Measurements from ENCODE around the gene LIPC. TPM values are rescaled to one million over a fixed set of nuclear protein-coding genes. Genes with fewer than 3 reads are reported as not detected.

Gene LIPC
- total and polyA plus RNA-seq, 2 of the 4 experiments (the other 2 are of a cell fraction), result 0.07 TPM; not detected in 1

GRCh38 chr15:58489289-58490085 lies 57.7 kb downstream of the LIPC start:
- Histone ChIP-seq H3K79me1 (ENCODE audit: low read depth in 1 of 2, low read length in 2 of 2) (no peaks in the 10 kb centered on the region), H2AK5ac (ENCODE audit: low read depth, low read length) (no peak overlapping the region), H3K27ac (ENCODE audit: insufficient read depth, low read length) (no peak overlapping the region), H2AK9ac (replicated peaks; ENCODE audit: low read depth, low read length, poor library complexity) (no peak overlapping the region), H2BK20ac (ENCODE audit: low read depth, low read length) (no peak overlapping the region), H3K18ac (ENCODE audit: low read depth, low read length) (no peak overlapping the region), H3K36me3 (ENCODE audit: control insufficient read depth, insufficient read depth, low read length) (no peaks in the 10 kb centered on the region), H3K14ac (replicated peaks; ENCODE audit: low read depth, low read length) (no peak overlapping the region), H3K4me2 (ENCODE audit: low read depth, low read length) (no peak overlapping the region), H3K4me1 (ENCODE audit: control insufficient read depth, insufficient read depth, low read length) (peaks cover 3% of the 10 kb centered on the region), H4K8ac (ENCODE audit: low read depth in 2 of 2, low read length in 2 of 2) (no peak overlapping the region), H2BK15ac (ENCODE audit: low read depth, low read length) (no peak overlapping the region), H2BK120ac (ENCODE audit: low read depth, low read length) (no peak overlapping the region), H3K4ac (ENCODE audit: low read depth, low read length) (no peak overlapping the region), H3K9ac (ENCODE audit: low read depth, low read length) (no peak overlapping the region), H4K20me1 (ENCODE audit: insufficient read depth, low read length) (no peaks in the 10 kb centered on the region), H3K9me3 (ENCODE audit: control insufficient read depth, insufficient read depth, low read length) (peaks cover 11% of the 10 kb centered on the region), H4K91ac (ENCODE audit: insufficient read depth, low read depth, low read length) (no peak overlapping the region), H4K5ac (ENCODE audit: low read depth, low read length) (no peak overlapping the region), H3K27me3 (ENCODE audit: control insufficient read depth, insufficient read depth, low read length) (no peaks in the 10 kb centered on the region), H3K56ac (ENCODE audit: extremely low read depth, insufficient read depth, low read length) (no peak overlapping the region), H3K23ac (ENCODE audit: low read depth, low read length) (no peak overlapping the region), H2BK5ac (ENCODE audit: low read depth, low read length, poor library complexity, severe bottlenecking) (no peak overlapping the region), H2AFZ (replicated peaks; ENCODE audit: low read length, poor library complexity) (no peak overlapping the region), H3K9me1 (ENCODE audit: insufficient read depth, low read length) (no peaks in the 10 kb centered on the region; the same call in 1 of the 2 replicates), H3K4me3 (ENCODE audit: insufficient read depth, low read depth, low read length) (no peak overlapping the region)
- intact Hi-C loops (cut with micrococcal nuclease), result no loop called here
- no TSS peak for BruUV-seq (replicated peaks)
- CTCF ChIA-PET, result no interaction called here
- 40% methylated on average over 1 of the region's 6 CpGs; no CpG with 5 or more reads in 1 of the 2 experiments for WGBS, 2 experiments (ENCODE audit: extremely low coverage in 2 of 2, insufficient read length in 1 of 2)
- no peak for ATAC-seq (ENCODE audit: low read depth)
- in situ Hi-C loops (cut with MboI; ENCODE audit: low sequenced_read_pairs), result no loop called here
- dilution Hi-C loops (cut with HindIII; ENCODE audit: low sequenced_read_pairs, unreplicated experiment), result no loop called here
- TF ChIP-seq FOS (IDR thresholded peaks at IDR 0.05; ENCODE audit: low read depth, low read length) (no peak), ELK1 (IDR thresholded peaks at IDR 0.05; ENCODE audit: borderline replicate concordance, low read depth, low read length) (no peak), MXI1 (IDR thresholded peaks at IDR 0.05; ENCODE audit: borderline replicate concordance, low read depth, low read length) (no peak), USF2 (IDR thresholded peaks at IDR 0.05; ENCODE audit: low read depth, low read length) (no peak), RCOR1 (IDR thresholded peaks at IDR 0.05; ENCODE audit: insufficient replicate concordance, low read length) (no peak), RFX5 (IDR thresholded peaks at IDR 0.05; ENCODE audit: low read depth, low read length) (no peak), POLR2A (IDR thresholded peaks at IDR 0.05; ENCODE audit: low read depth, low read length) (no peak), CHD1 (IDR thresholded peaks at IDR 0.05; ENCODE audit: low read depth, low read length) (no peak), SMC3 (IDR thresholded peaks at IDR 0.05; ENCODE audit: low read depth, low read length) (no peak), NFE2L2 (IDR thresholded peaks at IDR 0.05; ENCODE audit: low read depth, low read length) (no peak), CTCF (conservative IDR thresholded peaks at IDR 0.05; ENCODE audit: low read depth, low read length) (no peak), MAZ (IDR thresholded peaks at IDR 0.05; ENCODE audit: borderline replicate concordance, low read depth, low read length) (no peak), CEBPB (IDR thresholded peaks at IDR 0.05; ENCODE audit: low read depth, low read length) (no peak), MAFK (IDR thresholded peaks at IDR 0.05; ENCODE audit: low read depth, low read length) (no peak), RAD21 (IDR thresholded peaks at IDR 0.05; ENCODE audit: low read length) (no peak), BHLHE40 (IDR thresholded peaks at IDR 0.05; ENCODE audit: low read depth, low read length) (no peak)
- no peak for DNase-seq
- POLR2A ChIA-PET (ENCODE audit: unreplicated experiment), result no interaction called here

Data from IMR-90 (cell line).